Stimulated activated CD4-positive, alpha-beta T cell treated with anti-CD3 and anti-CD28 coated beads, Interleukin-4, amount 100 ng/mL, for 24 hours (primary cell): ENCODE results near the gene MILR1.
A peak's percentile ranks its signal among the peaks of the same experiment; 100 is the strongest.

ENCODE experiments used
- DNase-seq: peaks from one replicate; pipeline ENCODE4 v3.0.0-alpha.2; 2020

The MILR1 gene

DNA sequence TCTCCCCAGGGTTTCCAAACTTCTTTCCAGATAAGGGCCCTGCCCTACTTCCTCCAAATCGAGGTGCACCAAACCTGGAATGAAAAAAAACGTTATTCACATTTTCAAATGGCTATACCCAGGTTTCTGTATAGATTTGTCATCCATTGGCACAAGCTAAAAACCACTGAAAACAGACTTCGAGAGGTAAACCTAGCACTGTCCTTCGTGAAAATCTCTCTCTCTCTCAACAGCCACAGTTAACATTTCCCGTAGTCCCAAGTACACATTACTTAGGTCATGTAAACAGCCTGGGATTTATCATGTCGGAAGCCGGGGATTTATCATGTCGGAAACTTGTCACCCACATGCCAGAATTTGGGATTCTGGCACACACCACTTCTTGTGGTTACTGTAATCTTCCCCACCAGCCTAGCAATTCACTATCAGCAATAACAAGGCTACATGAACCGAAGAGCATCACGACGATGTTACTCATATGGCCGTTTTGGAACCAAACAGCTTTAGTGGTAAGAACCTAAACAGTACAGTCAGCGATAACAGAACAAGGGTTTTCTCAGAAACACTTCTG, 55.9 kb downstream of the MILR1 start:
- DNase-seq: no peak

DNA sequence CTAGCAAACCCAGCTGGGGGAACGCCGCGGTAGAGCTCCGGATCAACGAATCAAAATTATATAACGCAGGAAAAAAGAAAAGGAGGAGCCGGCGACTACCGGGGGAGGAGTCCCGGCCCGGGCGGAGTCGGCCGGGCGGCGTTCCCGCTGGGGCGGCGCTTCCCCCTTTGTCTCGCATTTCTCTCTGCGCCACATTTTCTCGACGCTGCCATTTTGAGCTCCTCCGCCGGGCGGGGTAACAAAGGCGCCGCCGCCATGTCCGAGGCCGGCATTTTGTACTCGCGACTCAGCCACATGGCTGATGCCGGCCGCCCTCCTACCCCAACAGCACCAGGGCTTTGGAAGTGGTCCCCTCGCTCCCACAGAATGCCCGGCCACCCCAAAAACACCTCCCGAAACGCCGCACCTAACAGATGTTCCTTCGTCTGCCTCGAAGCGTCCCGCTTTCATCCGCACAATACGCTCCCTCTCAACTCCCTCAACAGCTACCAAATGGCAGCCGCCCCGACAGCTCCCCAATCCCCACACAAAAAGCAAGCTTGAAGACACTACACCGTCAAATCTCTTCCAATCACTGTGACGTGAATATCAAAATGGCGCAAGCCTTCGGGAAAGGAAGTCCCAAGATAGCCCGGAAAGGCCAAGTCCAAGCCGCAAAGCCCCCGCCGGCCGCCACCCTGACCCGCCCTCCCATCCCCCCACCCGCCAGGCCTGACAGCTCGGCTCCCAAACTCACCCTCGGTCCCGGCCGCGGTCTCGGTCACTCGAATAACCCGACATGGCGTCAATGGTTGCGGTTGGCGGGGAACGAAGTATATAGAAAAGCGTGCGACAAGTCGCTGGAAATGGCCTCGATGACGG, 56.7 kb downstream of the MILR1 start:
- DNase-seq: peak; percentile 86

DNA sequence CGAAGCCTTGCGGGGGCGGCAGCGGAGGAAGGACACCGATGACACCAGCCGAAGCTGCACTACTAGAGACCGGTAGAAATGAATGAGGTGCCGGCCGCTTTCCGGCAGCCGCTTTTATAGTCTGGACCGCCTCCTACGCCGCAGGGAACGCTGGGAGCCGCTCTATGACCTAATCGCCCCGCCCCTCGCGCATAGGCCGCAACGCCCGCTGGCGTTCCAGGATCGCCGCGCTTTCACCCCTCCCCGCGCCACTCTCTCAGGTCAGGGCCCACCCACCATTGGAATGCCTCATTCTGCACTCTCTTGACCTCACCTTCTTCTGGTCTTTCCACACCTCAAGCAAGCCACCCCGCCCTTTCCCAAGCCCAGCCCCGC, 57.3 kb downstream of the MILR1 start, which contains the start of gene DDX5:
Gene DDX5, minus strand, starts transcription at position 89 of the 375 bp plus-strand sequence. CDS start 170 bp downstream, outside the sequence.
- peak; percentile 99 for DNase-seq

DNA sequence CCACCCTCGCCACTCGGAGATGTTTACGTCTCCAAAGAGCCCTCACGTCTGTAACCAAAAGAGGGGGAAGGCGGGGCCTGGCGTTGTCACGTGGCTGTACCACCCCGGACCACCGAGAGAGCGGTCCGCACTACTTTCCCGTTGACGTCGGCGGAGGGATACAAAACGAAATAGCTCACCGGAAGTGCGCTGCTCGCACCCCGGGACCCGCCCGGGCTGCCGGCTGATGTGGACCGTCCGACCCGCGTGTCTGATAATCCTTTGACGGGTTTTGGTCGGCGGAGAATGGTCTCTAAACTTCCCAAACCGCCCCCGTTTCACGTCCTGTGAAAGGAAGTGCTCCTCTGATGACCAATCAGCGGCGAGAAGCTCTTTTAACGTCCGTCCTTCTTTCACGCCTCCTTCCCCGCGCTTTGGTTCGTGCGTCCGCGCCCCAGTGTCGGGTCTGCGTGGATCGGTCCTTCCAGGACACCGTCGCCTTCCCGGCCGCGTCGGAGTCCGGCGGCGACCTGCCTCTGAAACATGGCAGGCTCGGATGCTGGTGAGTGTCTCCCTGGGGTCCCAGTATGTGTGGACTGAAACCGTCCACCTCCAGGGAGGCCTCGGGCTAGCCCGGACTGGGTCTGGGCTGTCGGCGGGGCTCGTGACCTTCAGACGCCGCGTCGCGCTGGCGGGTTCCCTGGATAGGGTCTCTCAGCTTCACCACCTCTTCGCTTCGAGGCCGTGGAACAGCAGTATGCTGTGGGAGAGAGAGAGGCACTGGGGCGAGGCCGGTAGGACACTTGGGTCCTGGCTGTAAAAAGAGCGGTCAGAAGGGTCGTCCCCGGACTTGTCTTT, 57.9 kb downstream of the MILR1 start, which contains the start of gene CEP95:
Gene CEP95, plus strand, starts transcription at position 402 of the 837 bp plus-strand sequence. Its CDS starts 121 bp downstream, at position 523.
- peak; percentile 97 for DNase-seq

DNA sequence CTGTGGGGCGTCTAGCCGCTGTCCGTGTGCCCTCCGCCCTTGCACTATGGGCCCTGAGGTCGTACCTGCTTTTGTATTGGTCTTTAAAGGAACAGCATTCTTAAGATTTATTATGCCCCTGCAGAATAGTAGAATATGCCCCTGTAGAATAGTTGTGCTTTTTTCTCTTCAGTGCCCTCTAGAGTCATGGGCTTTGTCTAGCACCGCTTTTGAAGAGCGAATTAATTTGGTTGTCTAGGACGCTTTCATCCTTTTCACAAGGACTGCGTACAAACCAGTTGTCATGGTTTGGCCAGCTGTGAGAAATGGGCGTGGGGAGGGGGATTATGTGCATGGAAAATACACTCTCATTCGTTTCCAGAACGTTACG, 58.5 kb downstream of the MILR1 start:
- DNase-seq: peak; percentile 43

DNA sequence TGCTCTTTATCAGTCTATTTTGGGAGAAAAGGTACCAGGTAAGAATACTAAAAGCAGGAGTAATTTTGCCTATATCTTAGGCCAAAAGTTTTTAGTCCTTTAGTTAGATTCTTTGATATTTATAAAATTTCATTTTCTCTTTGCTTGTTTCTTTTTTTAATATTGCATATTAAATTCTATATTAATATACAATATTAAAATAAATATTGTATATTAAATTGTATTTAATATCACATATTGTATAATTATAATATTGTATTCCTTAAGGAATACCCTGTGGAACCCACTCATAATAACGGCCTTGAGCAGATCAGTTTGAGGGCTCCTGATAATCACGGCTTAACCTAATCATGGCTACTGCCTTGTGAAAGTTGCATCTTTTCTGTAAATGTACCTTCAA, 59.8 kb downstream of the MILR1 start:
- no peak for DNase-seq

DNA sequence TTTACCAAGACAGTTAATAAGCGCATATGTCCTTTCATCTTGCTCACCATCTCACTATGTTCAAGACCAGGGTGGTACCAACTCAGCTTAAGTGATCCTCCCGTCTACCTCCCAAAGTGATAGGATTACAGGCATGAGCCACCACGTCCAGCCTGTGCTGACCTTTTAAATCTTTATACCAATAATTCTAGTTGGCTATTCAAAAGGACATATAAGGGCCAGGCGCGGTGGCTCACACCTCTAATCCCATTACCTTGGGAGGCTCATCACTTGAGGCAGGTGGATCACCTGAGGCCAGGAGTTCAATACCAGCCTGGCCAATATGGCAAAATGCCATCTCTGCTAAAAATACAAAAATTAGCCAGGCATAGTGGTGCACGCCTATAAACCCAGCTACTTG, 60.3 kb downstream of the MILR1 start:
- DNase-seq: no peak

DNA sequence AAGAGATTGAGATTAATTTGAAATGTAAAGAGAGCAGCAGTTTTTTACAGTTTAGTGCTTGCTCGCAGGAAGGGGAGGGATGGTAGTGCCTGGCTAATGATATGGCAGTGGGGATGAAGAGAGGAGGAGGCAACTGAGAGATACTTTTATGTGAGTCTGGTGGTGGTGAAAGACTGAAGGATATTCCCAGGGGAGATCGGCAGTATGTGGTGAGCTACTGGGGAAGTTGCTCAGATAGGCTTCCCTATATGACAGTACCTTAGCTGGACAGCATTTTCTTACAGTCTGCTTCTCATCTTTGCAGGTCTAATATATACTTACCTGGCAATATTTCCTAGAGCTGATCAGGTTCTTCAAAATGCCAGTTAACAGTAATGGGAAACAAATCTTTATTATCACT, 66.5 kb downstream of the MILR1 start:
- DNase-seq: no peak

DNA sequence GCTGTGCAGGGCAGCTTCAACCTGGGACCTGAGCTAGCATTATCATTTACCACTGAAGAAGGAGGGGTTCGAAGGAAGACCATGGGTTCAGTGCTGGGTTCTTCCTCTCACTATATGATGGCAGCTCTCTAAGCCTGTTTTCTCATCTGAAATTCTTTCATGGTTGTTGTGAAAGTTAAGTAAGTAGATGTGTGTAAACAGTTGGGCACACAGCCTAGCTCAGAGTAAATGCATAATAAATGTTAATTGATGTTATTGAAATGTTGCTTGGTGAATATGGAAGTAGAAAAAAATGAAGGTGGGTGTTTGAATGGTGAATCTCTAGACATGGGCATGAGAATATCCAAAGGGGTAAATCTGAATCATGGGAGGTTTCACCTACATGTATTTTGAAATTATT, 66.9 kb downstream of the MILR1 start:
- no peak for DNase-seq
